Left cardiac atrium (tissue), 4 donors: Measurements from ENCODE around the gene PP2D1. TPM values are rescaled to one million over a fixed set of nuclear protein-coding genes. Genes with fewer than 3 reads are reported as not detected.
"Not testable (repeated sequence)": the region's sequence is repeated elsewhere in the genome, so short reads cannot be mapped to it uniquely, and the experiment has no call there.

Experiments
- ATAC-seq, 2 donors: fragments of 200-7000 bp; cut with Tn5 transposase; one replicate each; pipeline ENCODE4 v1.9.1; 2020; ENCODE audit warnings: mild to moderate bottlenecking in 2 of 2, moderate library complexity in 2 of 2
- DNase-seq: peaks from one replicate; pipeline ENCODE4 v3.0.0-alpha.2; 2020
- intact Hi-C, 2 donors: fragments of 100-400 bp; cut with DNase I; formaldehyde crosslinking; loops; one replicate each; pipeline versions ENCODE4 v1.14.1 to v1.15.1; 2022 to 2023
- total RNA-seq, 2 donors: library from RNA; stranded (reverse); fragmentation: NEBNext Ultra II Directional; extraction: Animal tissue kit (Norgen Biotek cat#: 25700); gene quantifications; one replicate each; pipeline ENCODE4 v1.2.1, GENCODE V29; 2021
- donor health status: DM: no; HTN: yes; CAD: no.
- donor health status: DM: no; HTN: yes; CAD: no; lungs with severe emphysema.
- donor health status: DM: yes; HTN: yes; CAD: no.
- donor health status: Dilated cardiomyopathy.

The PP2D1 gene
- total RNA-seq, 2 donors from 2014 or later: not detected

GRCh38 chr3:20001932-20002331 lies 10.1 kb downstream of the PP2D1 start:
- intact Hi-C loops: no loop called here
- ATAC-seq (no peak), DNase-seq (no peak)

- intact Hi-C loops: no loop called here
- ATAC-seq: no peak
Measured at GRCh38 chr3:19997502-19997901, 14.6 kb downstream of the PP2D1 start.

GRCh38 chr3:19994796-19995195 lies 17.3 kb downstream of the PP2D1 start:
- no peak for ATAC-seq
- intact Hi-C loops: no loop called here
- no peak for DNase-seq

More at GRCh38 chr3:19997502-19997901, 14.6 kb downstream of the PP2D1 start:
- no peak for DNase-seq

GRCh38 chr3:19988904-19989303 lies 23.2 kb downstream of the PP2D1 start:
- DNase-seq, ATAC-seq, intact Hi-C loops: not testable (repeated sequence)

GRCh38 chr3:19972054-19972453 lies 40.0 kb downstream of the PP2D1 start:
- intact Hi-C loops: loop anchor here in 1 of 2 donors (1.0 kb wide), 1 partner anchor 11 kb away; no protein-coding TSS in a partner anchor
- DNase-seq: no peak
- peak in 1 of 2 donors; percentile 49 for ATAC-seq

- DNase-seq (no peak), ATAC-seq (peak; percentile 69 to 78)
- intact Hi-C loops: no loop called here
Measured at GRCh38 chr3:19970327-19970726, 41.7 kb downstream of the PP2D1 start.

GRCh38 chr3:19967812-19968211 lies 44.3 kb downstream of the PP2D1 start:
- DNase-seq: no peak
- intact Hi-C loops: no loop called here
- no peak for ATAC-seq

GRCh38 chr3:19967208-19967607 lies 44.9 kb downstream of the PP2D1 start:
- no peak for ATAC-seq
- intact Hi-C loops: no loop called here
- no peak for DNase-seq

- no peak for DNase-seq
- intact Hi-C loops: no loop called here
- ATAC-seq: peak; percentile 30 to 71
Measured at GRCh38 chr3:19961960-19962359, 50.1 kb downstream of the PP2D1 start.

GRCh38 chr3:19960696-19961095 lies 51.4 kb downstream of the PP2D1 start:
- intact Hi-C loops: no loop called here
- DNase-seq (no peak), ATAC-seq (no peak)

GRCh38 chr3:19959505-19959904 lies 52.6 kb downstream of the PP2D1 start:
- intact Hi-C loops: no loop called here
- ATAC-seq (no peak), DNase-seq (no peak)

GRCh38 chr3:19957354-19957753 lies 54.7 kb downstream of the PP2D1 start:
- intact Hi-C loops, ATAC-seq, DNase-seq: not testable (repeated sequence)

- ATAC-seq: no peak
- no peak for DNase-seq
- intact Hi-C loops: no loop called here
Measured at GRCh38 chr3:19954676-19955075, 57.4 kb downstream of the PP2D1 start.

- ATAC-seq: no peak
- intact Hi-C loops: no loop called here
Measured at GRCh38 chr3:19950316-19950715, 61.7 kb downstream of the PP2D1 start.

GRCh38 chr3:19948226-19948591 lies 63.9 kb downstream of the PP2D1 start:
- DNase-seq (no peak), ATAC-seq (no peak)
- intact Hi-C loops: loop anchor here in 1 of 2 donors (5.0 to 10.0 kb wide), 2 partner anchors 89 to 237 kb away; partner anchors contain the start of gene SGO1

More at GRCh38 chr3:19950316-19950715, 61.7 kb downstream of the PP2D1 start:
- no peak for DNase-seq

GRCh38 chr3:19947549-19948225 lies 64.4 kb downstream of the PP2D1 start:
- intact Hi-C loops: loop anchor here in 1 of 2 donors (5.0 to 10.0 kb wide), 2 partner anchors 90 to 237 kb away; partner anchors contain the start of gene SGO1
- ATAC-seq (peak; percentile 28 to 49), DNase-seq (peak; percentile 58)

- DNase-seq: peak; percentile 97
- peak; percentile 97 to 98 for ATAC-seq
- intact Hi-C loops: loop anchor here in 1 of 2 donors (5.0 to 10.0 kb wide), 2 partner anchors 90 to 238 kb away; partner anchors contain the start of gene SGO1
Measured at GRCh38 chr3:19946832-19947548, 65.1 kb downstream of the PP2D1 start, which contains the start of gene RAB5A. RAB5A (plus strand) TSS chr3:19947097; CDS start chr3:19950899, 3,802 bp downstream.

- intact Hi-C loops: loop anchor here in 1 of 2 donors (5.0 to 10.0 kb wide), 2 partner anchors 91 to 239 kb away; partner anchors contain the start of gene SGO1
- DNase-seq: peak; percentile 26
- ATAC-seq: peak; percentile 6 to 18
Measured at GRCh38 chr3:19945969-19946831, 65.9 kb downstream of the PP2D1 start.

- intact Hi-C loops: loop anchor here in 1 of 2 donors (5.0 to 10.0 kb wide), 2 partner anchors 92 to 239 kb away; partner anchors contain the start of gene SGO1
- ATAC-seq: no peak
- no peak for DNase-seq
Measured at GRCh38 chr3:19945534-19945933, 66.5 kb downstream of the PP2D1 start.
